ENCODE measurements around the gene HIPK4. TPM values are rescaled to one million over a fixed set of nuclear protein-coding genes. Genes with fewer than 3 reads are reported as not detected.

The HIPK4 gene
- total RNA-seq, 1 experiment from 2014 or later, result not detected

GRCh38 chr19:40339018-40339728 is 50.8 kb downstream of the HIPK4 start:
- no peak for TF ChIP-seq CTCF (IDR thresholded peaks at IDR 0.05; ENCODE audit: insufficient read depth in 1 of 2, low read depth in 1 of 2, low read length in 1 of 2, severe bottlenecking in 1 of 2, unreplicated experiment in 1 of 2)
- Mint-ChIP-seq H3K9me3 (ENCODE audit: unreplicated experiment) (no peaks in the 10 kb centered on the region), H3K4me1 (ENCODE audit: low read depth, unreplicated experiment) (no peaks in the 10 kb centered on the region), H3K27me3 (ENCODE audit: insufficient read depth, unreplicated experiment) (no peaks in the 10 kb centered on the region), H3K27ac (ENCODE audit: unreplicated experiment) (no peak overlapping the region), H3K4me3 (ENCODE audit: unreplicated experiment) (no peak overlapping the region), H3K36me3 (ENCODE audit: insufficient read depth, unreplicated experiment) (peaks cover 38% of the 10 kb centered on the region)
- Histone ChIP-seq H3K27me3 (replicated peaks; ENCODE audit: control insufficient read depth, insufficient read depth, low read length) (no peaks in the 10 kb centered on the region), H3K36me3 (ENCODE audit: control insufficient read depth, insufficient read depth, low read length) (no peaks in the 10 kb centered on the region), H3K9me3 (no peaks in the 10 kb centered on the region), H3K4me3 (ENCODE audit: low read depth, low read length) (no peak overlapping the region), H3K4me1 (no peaks in the 10 kb centered on the region)
- no peak for DNase-seq
- ChIA-PET CTCF (no interaction called here), POLR2A (no interaction called here)
- no TSS peak for BruUV-seq (replicated peaks)
- intact Hi-C loops (cut with micrococcal nuclease; ENCODE audit: unreplicated experiment), result no loop called here

GRCh38 chr19:40337594-40337993 is 52.4 kb downstream of the HIPK4 start:
- H3K4me1 ChIP-seq, result no peaks in the 10 kb centered on the region
- no peaks in the 10 kb centered on the region for H3K9me3 ChIP-seq
- Mint-ChIP-seq H3K27ac (ENCODE audit: unreplicated experiment) (no peak overlapping the region), H3K36me3 (ENCODE audit: insufficient read depth, unreplicated experiment) (peaks cover 51% of the 10 kb centered on the region), H3K4me1 (ENCODE audit: low read depth, unreplicated experiment) (no peaks in the 10 kb centered on the region), H3K9me3 (ENCODE audit: unreplicated experiment) (no peaks in the 10 kb centered on the region), H3K27me3 (ENCODE audit: insufficient read depth, unreplicated experiment) (no peaks in the 10 kb centered on the region), H3K4me3 (ENCODE audit: unreplicated experiment) (no peak overlapping the region)
- no TSS peak for BruUV-seq (replicated peaks)
- CTCF ChIA-PET, result no interaction called here
- no peak overlapping the region for H3K4me3 ChIP-seq (ENCODE audit: low read depth, low read length)
- no peak for TF ChIP-seq CTCF (IDR thresholded peaks at IDR 0.05; ENCODE audit: insufficient read depth in 1 of 2, low read depth in 1 of 2, low read length in 1 of 2, severe bottlenecking in 1 of 2, unreplicated experiment in 1 of 2)
- no peaks in the 10 kb centered on the region for H3K27me3 ChIP-seq (replicated peaks; ENCODE audit: control insufficient read depth, insufficient read depth, low read length)
- DNase-seq, result no peak
- intact Hi-C loops (cut with micrococcal nuclease; ENCODE audit: unreplicated experiment), result no loop called here
- no peaks in the 10 kb centered on the region for H3K36me3 ChIP-seq (ENCODE audit: control insufficient read depth, insufficient read depth, low read length)
- POLR2A ChIA-PET, result no interaction called here

DNA sequence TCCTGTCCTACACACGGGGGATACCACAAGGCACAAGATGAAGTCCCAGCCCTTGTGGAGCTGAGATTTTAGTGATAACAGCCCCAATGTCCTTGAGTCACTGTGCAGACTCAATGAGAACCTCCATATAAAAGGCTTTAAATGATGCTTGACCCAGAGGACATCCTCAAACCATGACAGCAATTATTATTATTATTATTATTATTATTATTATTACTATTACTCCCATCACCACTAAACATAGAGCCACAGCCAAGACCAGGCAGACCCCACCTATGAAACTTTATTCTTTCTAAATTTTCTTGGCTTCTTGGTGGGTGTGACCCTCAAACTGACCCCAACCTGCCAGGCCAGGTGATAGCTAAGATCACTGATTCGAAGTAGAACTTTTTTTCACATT is 52.9 kb downstream of the HIPK4 start:
- H3K36me3 Mint-ChIP-seq (ENCODE audit: insufficient read depth, unreplicated experiment), result peaks cover 56% of the 10 kb centered on the region
- H3K27me3 Mint-ChIP-seq (ENCODE audit: insufficient read depth, unreplicated experiment), result no peaks in the 10 kb centered on the region
- H3K4me1 ChIP-seq, result no peaks in the 10 kb centered on the region
- TF ChIP-seq CTCF (IDR thresholded peaks at IDR 0.05; ENCODE audit: insufficient read depth in 1 of 2, low read depth in 1 of 2, low read length in 1 of 2, severe bottlenecking in 1 of 2, unreplicated experiment in 1 of 2), result no peak
- H3K9me3 Mint-ChIP-seq (ENCODE audit: unreplicated experiment), result no peaks in the 10 kb centered on the region
- no peaks in the 10 kb centered on the region for H3K27me3 ChIP-seq (replicated peaks; ENCODE audit: control insufficient read depth, insufficient read depth, low read length)
- ChIA-PET POLR2A (no interaction called here), CTCF (no interaction called here)
- BruUV-seq (replicated peaks), result no TSS peak
- no peak overlapping the region for H3K27ac Mint-ChIP-seq (ENCODE audit: unreplicated experiment)
- no peaks in the 10 kb centered on the region for H3K4me1 Mint-ChIP-seq (ENCODE audit: low read depth, unreplicated experiment)
- intact Hi-C loops (cut with micrococcal nuclease; ENCODE audit: unreplicated experiment), result no loop called here
- no peak overlapping the region for H3K4me3 ChIP-seq (ENCODE audit: low read depth, low read length)
- H3K9me3 ChIP-seq, result no peaks in the 10 kb centered on the region
- no peaks in the 10 kb centered on the region for H3K36me3 ChIP-seq (ENCODE audit: control insufficient read depth, insufficient read depth, low read length)
- H3K4me3 Mint-ChIP-seq (ENCODE audit: unreplicated experiment), result no peak overlapping the region
- no peak for DNase-seq
